HEK293 (cell line): ENCODE measurements around the gene BTF3.
A peak's percentile ranks its signal among the peaks of the same experiment; 100 is the strongest.

Experiments used
- CTCF ChIA-PET: fragments of 350-600 bp; formaldehyde crosslinking; extraction: SDS; loops from one replicate; lab custom pipeline; 2021; ENCODE audit warnings: antibody characterized with exemption; lab: Yijun Ruan, JAX
- POLR2A ChIA-PET: fragments of 300-600 bp; formaldehyde crosslinking; extraction: SDS; loops from one replicate; lab custom pipeline; 2020; ENCODE audit warnings: antibody characterized with exemption, inconsistent platforms; lab: Yijun Ruan, JAX
- H3K27ac ChIP-seq: fragments of 200-500 bp; sonication (Bioruptor generic); 2 replicates; pipeline ENCODE4 v1.5.1; 2014; ENCODE audit warnings: low read depth, low read length, control low read depth, inconsistent platforms; ENCODE audit errors: extremely low read depth
- H3K36me3 ChIP-seq, 2 experiments: fragments of 200-500 bp in 1 of 2; sonication (Bioruptor generic) in 1 of 2; 1 replicate in 1 of 2; 2 replicates in 1 of 2; pipeline ENCODE4 v1.5.1; 2014 to 2017; ENCODE audit warnings: inconsistent platforms in 2 of 2, low read length in 2 of 2; ENCODE audit not compliant: control insufficient read depth in 2 of 2, insufficient read depth in 1 of 2
- H3K4me1 ChIP-seq: fragments of 200-500 bp; sonication (Bioruptor generic); 2 replicates; pipeline ENCODE4 v1.5.1; 2014; ENCODE audit warnings: mild to moderate bottlenecking, low read length, inconsistent platforms; ENCODE audit not compliant: control insufficient read depth, insufficient read depth
- H3K4me3 ChIP-seq: 2 replicates; pipeline ENCODE4 v1.5.1; 2011; ENCODE audit warnings: low read depth, mild to moderate bottlenecking, control low read depth, low read length, moderate library complexity
- H3K9me3 ChIP-seq: fragments of 200-500 bp; sonication (Bioruptor generic); 2 replicates; pipeline ENCODE4 v1.5.1; 2014; ENCODE audit warnings: low read depth, low read length, inconsistent platforms; ENCODE audit not compliant: control insufficient read depth, insufficient read depth
- ELK4 ChIP-seq: IDR thresholded peaks from 2 replicates; pipeline ENCODE4 v1.6.1; 2011; ENCODE audit warnings: mild to moderate bottlenecking, low read depth, low read length, borderline replicate concordance
- GLIS2 ChIP-seq: fragments of 450-650 bp; formaldehyde crosslinking; IDR thresholded peaks from 2 replicates; pipeline ENCODE4 v1.5.1; 2016; ENCODE audit warnings: missing biosample characterization, missing genetic modification characterization
- HOXC10 ChIP-seq: sonication (generic); formaldehyde crosslinking; IDR thresholded peaks from 2 replicates; pipeline ENCODE4 v1.8.1; 2023; ENCODE audit warnings: mild to moderate bottlenecking, missing genetic modification reagents
- PRDM1 ChIP-seq: fragments of 450-650 bp; formaldehyde crosslinking; IDR thresholded peaks from 2 replicates; pipeline ENCODE4; 2016; ENCODE audit warnings: missing biosample characterization, missing genetic modification characterization
- TCF7L2 ChIP-seq: IDR thresholded peaks from 2 replicates; pipeline ENCODE4 v1.6.1; 2011; ENCODE audit warnings: low read depth, mild to moderate bottlenecking, inconsistent platforms, low read length, moderate library complexity, borderline replicate concordance
- YY1 ChIP-seq: fragments of 450-650 bp; formaldehyde crosslinking; IDR thresholded peaks from 2 replicates; pipeline ENCODE4 v1.5.1; 2018; ENCODE audit warnings: missing biosample characterization, missing genetic modification characterization
- ZBTB48 ChIP-seq: fragments of 450-650 bp; formaldehyde crosslinking; IDR thresholded peaks from 2 replicates; pipeline ENCODE4 v1.5.1; 2016; ENCODE audit warnings: missing biosample characterization, missing genetic modification characterization
- ZBTB8A ChIP-seq: fragments of 450-650 bp; formaldehyde crosslinking; IDR thresholded peaks from 2 replicates; pipeline ENCODE4 v1.5.1; 2016; ENCODE audit warnings: missing biosample characterization, missing genetic modification characterization
- ZNF10 ChIP-seq: fragments of 450-650 bp; formaldehyde crosslinking; IDR thresholded peaks from 2 replicates; pipeline ENCODE4 v1.5.1; 2017; ENCODE audit warnings: missing biosample characterization, missing genetic modification characterization
- ZNF341 ChIP-seq: fragments of 450-650 bp; formaldehyde crosslinking; IDR thresholded peaks from 2 replicates; pipeline ENCODE4; 2016; ENCODE audit warnings: low read depth, missing biosample characterization, missing genetic modification characterization
- ZNF37A ChIP-seq: fragments of 450-650 bp; IDR thresholded peaks from 2 replicates; pipeline ENCODE4 v1.5.1; 2018; ENCODE audit warnings: missing biosample characterization, missing genetic modification characterization
- ZNF394 ChIP-seq: fragments of 450-650 bp; formaldehyde crosslinking; IDR thresholded peaks from 2 replicates; pipeline ENCODE4 v1.5.1; 2016; ENCODE audit warnings: missing biosample characterization, missing genetic modification characterization, mild to moderate bottlenecking, moderate library complexity, borderline replicate concordance
- ZNF558 ChIP-seq: fragments of 450-650 bp; formaldehyde crosslinking; IDR thresholded peaks from 2 replicates; pipeline ENCODE4 v1.5.1; 2016; ENCODE audit warnings: missing biosample characterization, missing genetic modification characterization
- ZNF585B ChIP-seq: fragments of 450-650 bp; formaldehyde crosslinking; IDR thresholded peaks from 2 replicates; pipeline ENCODE4 v1.5.1; 2016; ENCODE audit warnings: missing biosample characterization, missing genetic modification characterization
- ZSCAN30 ChIP-seq: fragments of 450-650 bp; IDR thresholded peaks from 2 replicates; pipeline ENCODE4 v1.5.1; 2018; ENCODE audit warnings: missing biosample characterization, mild to moderate bottlenecking, missing genetic modification characterization, moderate library complexity
- TF ChIP-seq, protein P1 (sequence below): fragments of 450-650 bp; formaldehyde crosslinking; IDR thresholded peaks from 2 replicates; pipeline ENCODE4 v1.5.1; 2017; ENCODE audit warnings: missing biosample characterization, missing genetic modification characterization
- TF ChIP-seq, protein P2 (sequence below): fragments of 450-650 bp; formaldehyde crosslinking; conservative IDR thresholded peaks from 2 replicates; pipeline ENCODE4 v1.5.1; 2016; ENCODE audit warnings: low read depth, missing biosample characterization, missing genetic modification characterization
- TF ChIP-seq, protein P3 (sequence below): fragments of 450-650 bp; formaldehyde crosslinking; IDR thresholded peaks from 2 replicates; pipeline ENCODE4 v1.5.1; 2016; ENCODE audit warnings: missing biosample characterization, missing genetic modification characterization

Gene BTF3

GRCh38 chr5:73451224-73452130 is 46.8 kb upstream of the BTF3 start (continued):
- no peak for TF ChIP-seq ELK4
- TF ChIP-seq ZNF341 = no peak

- TF ChIP-seq, protein P1, sequence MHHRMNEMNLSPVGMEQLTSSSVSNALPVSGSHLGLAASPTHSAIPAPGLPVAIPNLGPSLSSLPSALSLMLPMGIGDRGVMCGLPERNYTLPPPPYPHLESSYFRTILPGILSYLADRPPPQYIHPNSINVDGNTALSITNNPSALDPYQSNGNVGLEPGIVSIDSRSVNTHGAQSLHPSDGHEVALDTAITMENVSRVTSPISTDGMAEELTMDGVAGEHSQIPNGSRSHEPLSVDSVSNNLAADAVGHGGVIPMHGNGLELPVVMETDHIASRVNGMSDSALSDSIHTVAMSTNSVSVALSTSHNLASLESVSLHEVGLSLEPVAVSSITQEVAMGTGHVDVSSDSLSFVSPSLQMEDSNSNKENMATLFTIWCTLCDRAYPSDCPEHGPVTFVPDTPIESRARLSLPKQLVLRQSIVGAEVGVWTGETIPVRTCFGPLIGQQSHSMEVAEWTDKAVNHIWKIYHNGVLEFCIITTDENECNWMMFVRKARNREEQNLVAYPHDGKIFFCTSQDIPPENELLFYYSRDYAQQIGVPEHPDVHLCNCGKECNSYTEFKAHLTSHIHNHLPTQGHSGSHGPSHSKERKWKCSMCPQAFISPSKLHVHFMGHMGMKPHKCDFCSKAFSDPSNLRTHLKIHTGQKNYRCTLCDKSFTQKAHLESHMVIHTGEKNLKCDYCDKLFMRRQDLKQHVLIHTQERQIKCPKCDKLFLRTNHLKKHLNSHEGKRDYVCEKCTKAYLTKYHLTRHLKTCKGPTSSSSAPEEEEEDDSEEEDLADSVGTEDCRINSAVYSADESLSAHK (tag by site-specific recombination) = no peak
- peak; percentile 58; the same call in 1 of the 2 replicates for TF ChIP-seq PRDM1
- TF ChIP-seq, all 188 proteins: peak for 1
- ChIA-PET POLR2A (no interaction called here), CTCF (no interaction called here)
Measured at GRCh38 chr5:73452215-73452614, 46.0 kb upstream of the BTF3 start.

GRCh38 chr5:73454379-73455036 is 43.7 kb upstream of the BTF3 start:
- no peaks in the 10 kb centered on the region for H3K4me1 ChIP-seq
- H3K4me3 ChIP-seq = no peak overlapping the region
- H3K9me3 ChIP-seq = no peaks in the 10 kb centered on the region
- H3K36me3 ChIP-seq = no peaks in the 10 kb centered on the region
- H3K27ac ChIP-seq = no peak overlapping the region
- CTCF ChIA-PET = interaction anchor here (0.5 to 2.2 kb wide), 28 partner anchors 10 to 1886 kb away, joined by 3 to 21 read pairs (median 3); partner anchors contain the start of gene BTF3
- POLR2A ChIA-PET = interaction anchor here (0.7 kb wide), 1 partner anchor 240 kb away, joined by 3 read pairs; no protein-coding TSS in a partner anchor
- no peak for TF ChIP-seq ZBTB8A
- no peak for TF ChIP-seq GLIS2
- TF ChIP-seq TCF7L2 = no peak
- TF ChIP-seq YY1 (tag by site-specific recombination) = no peak
- no peak for TF ChIP-seq ZSCAN30
- no peak for TF ChIP-seq ZBTB48
- no peak for TF ChIP-seq ZNF394
- TF ChIP-seq ZNF558 = no peak
- TF ChIP-seq, protein P2, sequence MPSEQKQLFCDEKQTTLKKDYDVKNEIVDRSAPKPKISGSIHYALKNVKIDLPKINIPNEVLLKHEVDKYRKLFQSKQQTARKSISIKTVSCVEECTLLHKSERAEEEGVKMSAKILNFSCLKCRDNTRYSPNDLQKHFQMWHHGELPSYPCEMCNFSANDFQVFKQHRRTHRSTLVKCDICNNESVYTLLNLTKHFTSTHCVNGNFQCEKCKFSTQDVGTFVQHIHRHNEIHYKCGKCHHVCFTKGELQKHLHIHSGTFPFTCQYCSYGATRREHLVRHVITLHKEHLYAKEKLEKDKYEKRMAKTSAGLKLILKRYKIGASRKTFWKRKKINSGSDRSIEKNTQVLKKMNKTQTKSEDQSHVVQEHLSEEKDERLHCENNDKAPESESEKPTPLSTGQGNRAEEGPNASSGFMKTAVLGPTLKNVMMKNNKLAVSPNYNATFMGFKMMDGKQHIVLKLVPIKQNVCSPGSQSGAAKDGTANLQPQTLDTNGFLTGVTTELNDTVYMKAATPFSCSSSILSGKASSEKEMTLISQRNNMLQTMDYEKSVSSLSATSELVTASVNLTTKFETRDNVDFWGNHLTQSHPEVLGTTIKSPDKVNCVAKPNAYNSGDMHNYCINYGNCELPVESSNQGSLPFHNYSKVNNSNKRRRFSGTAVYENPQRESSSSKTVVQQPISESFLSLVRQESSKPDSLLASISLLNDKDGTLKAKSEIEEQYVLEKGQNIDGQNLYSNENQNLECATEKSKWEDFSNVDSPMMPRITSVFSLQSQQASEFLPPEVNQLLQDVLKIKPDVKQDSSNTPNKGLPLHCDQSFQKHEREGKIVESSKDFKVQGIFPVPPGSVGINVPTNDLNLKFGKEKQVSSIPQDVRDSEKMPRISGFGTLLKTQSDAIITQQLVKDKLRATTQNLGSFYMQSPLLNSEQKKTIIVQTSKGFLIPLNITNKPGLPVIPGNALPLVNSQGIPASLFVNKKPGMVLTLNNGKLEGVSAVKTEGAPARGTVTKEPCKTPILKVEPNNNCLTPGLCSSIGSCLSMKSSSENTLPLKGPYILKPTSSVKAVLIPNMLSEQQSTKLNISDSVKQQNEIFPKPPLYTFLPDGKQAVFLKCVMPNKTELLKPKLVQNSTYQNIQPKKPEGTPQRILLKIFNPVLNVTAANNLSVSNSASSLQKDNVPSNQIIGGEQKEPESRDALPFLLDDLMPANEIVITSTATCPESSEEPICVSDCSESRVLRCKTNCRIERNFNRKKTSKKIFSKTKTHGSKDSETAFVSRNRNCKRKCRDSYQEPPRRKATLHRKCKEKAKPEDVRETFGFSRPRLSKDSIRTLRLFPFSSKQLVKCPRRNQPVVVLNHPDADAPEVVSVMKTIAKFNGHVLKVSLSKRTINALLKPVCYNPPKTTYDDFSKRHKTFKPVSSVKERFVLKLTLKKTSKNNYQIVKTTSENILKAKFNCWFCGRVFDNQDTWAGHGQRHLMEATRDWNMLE = no peak
- peak; percentile 97 for TF ChIP-seq ZNF10 (tag by site-specific recombination)
- no peak for TF ChIP-seq HOXC10 (CRISPR knock-in tag)
- TF ChIP-seq, protein P3, sequence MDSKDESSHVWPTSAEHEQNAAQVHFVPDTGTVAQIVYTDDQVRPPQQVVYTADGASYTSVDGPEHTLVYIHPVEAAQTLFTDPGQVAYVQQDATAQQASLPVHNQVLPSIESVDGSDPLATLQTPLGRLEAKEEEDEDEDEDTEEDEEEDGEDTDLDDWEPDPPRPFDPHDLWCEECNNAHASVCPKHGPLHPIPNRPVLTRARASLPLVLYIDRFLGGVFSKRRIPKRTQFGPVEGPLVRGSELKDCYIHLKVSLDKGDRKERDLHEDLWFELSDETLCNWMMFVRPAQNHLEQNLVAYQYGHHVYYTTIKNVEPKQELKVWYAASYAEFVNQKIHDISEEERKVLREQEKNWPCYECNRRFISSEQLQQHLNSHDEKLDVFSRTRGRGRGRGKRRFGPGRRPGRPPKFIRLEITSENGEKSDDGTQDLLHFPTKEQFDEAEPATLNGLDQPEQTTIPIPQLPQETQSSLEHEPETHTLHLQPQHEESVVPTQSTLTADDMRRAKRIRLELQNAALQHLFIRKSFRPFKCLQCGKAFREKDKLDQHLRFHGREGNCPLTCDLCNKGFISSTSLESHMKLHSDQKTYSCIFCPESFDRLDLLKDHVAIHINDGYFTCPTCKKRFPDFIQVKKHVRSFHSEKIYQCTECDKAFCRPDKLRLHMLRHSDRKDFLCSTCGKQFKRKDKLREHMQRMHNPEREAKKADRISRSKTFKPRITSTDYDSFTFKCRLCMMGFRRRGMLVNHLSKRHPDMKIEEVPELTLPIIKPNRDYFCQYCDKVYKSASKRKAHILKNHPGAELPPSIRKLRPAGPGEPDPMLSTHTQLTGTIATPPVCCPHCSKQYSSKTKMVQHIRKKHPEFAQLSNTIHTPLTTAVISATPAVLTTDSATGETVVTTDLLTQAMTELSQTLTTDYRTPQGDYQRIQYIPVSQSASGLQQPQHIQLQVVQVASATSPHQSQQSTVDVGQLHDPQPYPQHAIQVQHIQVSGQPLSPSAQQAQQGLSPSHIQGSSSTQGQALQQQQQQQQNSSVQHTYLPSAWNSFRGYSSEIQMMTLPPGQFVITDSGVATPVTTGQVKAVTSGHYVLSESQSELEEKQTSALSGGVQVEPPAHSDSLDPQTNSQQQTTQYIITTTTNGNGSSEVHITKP (tag by site-specific recombination) = 0 out of 2 replicates have a peak, but pooled peaks have one; percentile 12
- no peak for TF ChIP-seq ZNF585B (tag by site-specific recombination)
- no peak for TF ChIP-seq ZNF341
- TF ChIP-seq ZNF37A = no peak

More at GRCh38 chr5:73452215-73452614, 46.0 kb upstream of the BTF3 start:
- Histone ChIP-seq H3K4me1 (no peaks in the 10 kb centered on the region), H3K4me3 (no peak overlapping the region), H3K36me3 (no peaks in the 10 kb centered on the region), H3K27ac (no peak overlapping the region), H3K9me3 (no peaks in the 10 kb centered on the region)
